Right kidney (tissue), 1 donor: ENCODE results near the gene SMARCB1.

ENCODE experiments used
- DNase-seq: peaks from one replicate; pipeline ENCODE4 v3.0.0-alpha.2; 2016

Gene SMARCB1

GRCh38 chr22:23831261-23831660, 44.5 kb downstream of the SMARCB1 start:
- no peak for DNase-seq

GRCh38 chr22:23831781-23832180, 45.0 kb downstream of the SMARCB1 start:
- no peak for DNase-seq

- DNase-seq = no peak
Measured at GRCh38 chr22:23832226-23833016, 45.7 kb downstream of the SMARCB1 start.

GRCh38 chr22:23833017-23833751, 46.4 kb downstream of the SMARCB1 start:
- no peak for DNase-seq

DNA sequence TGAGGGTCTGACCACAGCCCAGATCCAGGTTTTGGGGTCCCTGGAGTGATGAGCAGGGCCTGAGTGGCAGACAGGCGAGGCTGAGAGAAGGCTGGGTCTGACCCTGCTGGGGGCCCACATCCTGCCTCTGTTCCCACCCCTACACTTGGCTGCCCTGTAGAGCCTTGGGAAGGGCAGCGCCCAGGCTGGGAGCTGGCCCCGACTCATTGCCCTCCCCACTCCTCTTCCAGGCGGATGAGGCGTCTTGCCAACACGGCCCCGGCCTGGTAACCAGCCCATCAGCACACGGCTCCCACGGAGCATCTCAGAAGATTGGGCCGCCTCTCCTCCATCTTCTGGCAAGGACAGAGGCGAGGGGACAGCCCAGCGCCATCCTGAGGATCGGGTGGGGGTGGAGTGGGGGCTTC, 47.1 kb downstream of the SMARCB1 start:
- no peak for DNase-seq

DNA sequence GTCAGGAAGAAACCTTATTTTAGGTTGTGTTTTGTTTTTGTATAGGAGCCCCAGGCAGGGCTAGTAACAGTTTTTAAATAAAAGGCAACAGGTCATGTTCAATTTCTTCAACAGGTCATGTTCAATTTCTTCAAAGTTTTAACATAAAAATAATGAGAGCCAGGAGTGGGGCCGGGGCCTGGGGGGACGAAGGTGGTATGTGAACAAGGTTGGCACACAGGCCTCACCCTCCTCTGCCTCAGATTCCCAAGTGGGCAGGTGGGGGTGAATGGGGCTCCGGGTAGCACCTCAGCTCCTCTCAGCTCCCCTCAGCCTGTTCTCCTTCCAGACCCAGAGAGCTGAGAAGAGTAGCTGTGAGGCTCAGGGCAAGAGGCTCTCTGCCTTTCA, 47.6 kb downstream of the SMARCB1 start:
- DNase-seq = no peak

DNA sequence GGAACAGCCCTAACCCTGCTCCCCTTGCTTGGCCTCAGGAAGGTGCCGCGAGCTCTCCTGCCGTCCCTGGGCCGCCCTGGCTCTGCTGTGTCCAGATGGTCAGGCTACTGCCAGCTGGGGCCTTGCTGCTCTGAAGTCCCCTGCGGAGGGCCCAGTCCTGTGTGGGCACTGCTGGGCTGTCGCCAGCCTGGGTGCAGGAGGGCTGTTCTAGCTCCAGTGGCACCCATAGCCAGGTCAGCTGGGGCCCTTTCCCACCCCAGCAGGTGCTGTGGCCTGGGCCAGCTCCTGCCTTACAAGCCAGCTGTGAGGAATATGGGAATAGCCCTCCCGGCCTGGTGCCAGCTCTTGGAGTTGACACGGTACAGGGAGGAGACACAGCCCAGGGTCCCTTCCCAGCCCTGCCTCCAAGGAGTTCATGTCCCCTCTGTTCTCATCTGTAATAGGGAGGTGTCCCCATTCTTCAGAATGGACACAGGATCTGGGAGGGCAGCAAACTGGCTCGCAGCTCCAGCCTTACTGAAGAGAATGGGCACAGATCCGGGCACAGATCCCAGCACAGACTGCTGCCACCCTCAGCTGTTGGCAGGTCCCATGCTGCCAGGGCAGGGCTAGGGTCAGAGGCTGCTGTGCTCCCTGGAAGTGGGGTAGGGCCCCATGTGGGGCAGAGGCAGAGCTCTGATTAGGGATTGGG, 48.2 kb downstream of the SMARCB1 start:
- DNase-seq = no peak

GRCh38 chr22:23835484-23836144, 48.8 kb downstream of the SMARCB1 start:
- no peak for DNase-seq

DNA sequence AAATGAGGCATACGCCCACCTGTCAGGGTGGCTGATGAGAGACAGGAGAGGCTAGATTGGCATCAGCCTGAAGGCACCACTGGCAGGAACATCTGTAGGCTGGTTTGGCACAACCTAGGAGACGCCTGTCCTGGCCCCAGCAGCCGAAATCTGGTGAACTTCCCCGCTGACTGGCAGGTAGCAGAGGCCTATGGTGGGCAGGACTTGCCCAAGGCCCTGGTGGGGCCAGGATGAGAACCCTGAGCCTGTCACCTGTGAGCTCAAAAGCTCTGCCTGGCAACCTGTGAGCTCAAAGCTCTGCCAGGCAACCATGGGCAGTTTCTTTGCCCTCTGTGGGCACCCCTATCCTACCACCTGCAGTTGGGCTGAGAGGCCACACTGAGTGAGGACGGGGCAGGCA, 49.5 kb downstream of the SMARCB1 start:
- no peak for DNase-seq

DNA sequence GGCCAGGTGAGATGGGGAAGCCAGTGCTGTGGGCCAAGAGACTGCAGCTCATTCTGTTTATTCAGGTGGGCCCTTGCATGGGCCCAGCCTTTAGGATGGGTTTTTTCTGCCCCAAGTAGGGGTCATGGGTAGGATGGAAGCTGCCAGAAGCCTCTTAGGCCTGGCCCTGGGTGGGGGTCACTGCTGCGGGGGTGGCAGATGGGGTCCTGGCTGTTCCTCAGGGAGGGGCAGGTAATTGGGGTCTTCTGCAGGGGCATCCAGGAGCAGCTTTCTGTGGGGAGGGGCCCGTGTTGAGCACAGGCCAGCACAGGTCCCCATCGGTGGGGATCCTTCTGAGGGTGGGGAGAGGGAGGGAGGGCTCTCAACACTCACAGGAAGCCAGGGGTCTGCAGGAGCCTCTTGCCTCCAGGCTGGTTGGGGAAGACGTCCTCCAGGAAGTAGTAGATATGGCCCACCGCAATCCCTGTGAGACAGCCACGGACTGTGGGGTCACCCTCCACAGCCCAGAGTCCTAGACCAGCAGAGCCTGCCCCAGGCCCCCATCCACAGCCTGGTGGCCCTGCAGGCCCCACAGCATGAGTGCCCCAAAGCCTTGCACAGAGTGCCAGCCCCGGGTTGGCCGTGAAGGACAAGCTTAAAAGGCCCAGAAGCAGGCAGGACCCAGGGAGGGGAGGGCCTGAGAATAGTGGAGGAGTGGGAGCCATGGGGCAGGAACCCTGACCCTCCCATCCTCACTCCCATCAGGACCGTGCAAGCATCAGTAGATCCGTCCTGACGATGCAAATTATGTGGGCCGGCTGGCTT, 50.1 kb downstream of the SMARCB1 start:
- no peak for DNase-seq

DNA sequence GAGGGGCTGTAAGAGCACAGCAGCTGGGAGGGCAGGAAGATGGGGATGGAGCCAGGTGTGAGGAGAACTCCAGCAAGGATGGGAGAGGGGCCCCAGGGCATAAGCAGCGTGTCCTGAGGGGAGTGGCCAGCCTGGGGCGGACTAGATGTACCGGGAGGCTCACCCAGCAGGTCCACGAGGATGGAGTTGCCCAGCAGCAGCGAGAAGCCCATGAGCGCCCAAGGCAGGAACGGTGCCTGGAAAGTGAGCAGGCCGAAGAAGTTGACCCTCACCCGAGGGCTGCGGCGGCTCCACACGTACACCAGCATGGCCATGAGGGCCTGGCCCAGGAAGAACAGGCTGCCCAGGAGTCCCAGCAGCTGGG, 50.7 kb downstream of the SMARCB1 start:
- DNase-seq = no peak

DNA sequence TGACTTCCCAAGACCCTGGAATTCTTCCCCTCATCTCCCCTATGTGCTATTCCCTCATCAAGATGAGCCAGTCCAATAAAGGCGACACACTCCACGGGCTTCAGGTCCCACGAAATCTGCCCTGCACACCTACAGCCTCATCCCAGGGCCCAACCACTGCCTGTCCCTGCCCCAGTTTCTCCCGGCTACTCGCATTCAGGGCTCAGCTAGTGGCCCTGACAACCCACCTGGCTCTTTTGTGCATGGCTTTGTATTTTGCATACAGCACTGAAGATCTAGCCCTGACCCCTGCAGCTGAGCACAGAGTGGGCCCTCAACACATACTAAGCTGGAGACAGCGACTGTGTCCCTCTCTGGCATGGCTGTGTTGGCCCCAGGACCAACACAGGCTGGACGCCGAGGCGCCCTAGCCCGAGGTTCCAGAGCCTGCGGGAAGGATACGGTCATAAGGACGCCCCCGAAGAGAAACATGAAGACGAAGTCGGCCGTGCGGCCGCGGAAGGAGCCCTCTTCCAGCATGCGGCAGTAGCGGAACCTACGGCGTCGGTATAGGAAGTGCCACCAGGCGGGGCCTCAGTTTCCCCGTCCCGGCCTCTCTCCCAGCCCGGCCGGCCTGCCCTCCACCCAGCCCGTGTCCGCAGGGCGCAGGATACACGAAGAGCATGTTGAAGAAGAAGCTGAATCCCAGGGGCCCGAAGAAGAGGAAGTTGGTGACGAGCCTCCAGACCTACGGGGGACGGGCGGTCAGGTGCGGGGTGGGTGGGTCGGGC, 51.3 kb downstream of the SMARCB1 start:
- no peak for DNase-seq

- DNase-seq = peak; percentile 94
Measured at GRCh38 chr22:23838681-23839468, 52.1 kb downstream of the SMARCB1 start, which contains the start of gene DERL3. TSS of gene DERL3 (minus strand) at chr22:23839006. CDS start at chr22:23838987, 19 bp downstream.

GRCh38 chr22:23840026-23840425, 53.3 kb downstream of the SMARCB1 start:
- no peak for DNase-seq

DNA sequence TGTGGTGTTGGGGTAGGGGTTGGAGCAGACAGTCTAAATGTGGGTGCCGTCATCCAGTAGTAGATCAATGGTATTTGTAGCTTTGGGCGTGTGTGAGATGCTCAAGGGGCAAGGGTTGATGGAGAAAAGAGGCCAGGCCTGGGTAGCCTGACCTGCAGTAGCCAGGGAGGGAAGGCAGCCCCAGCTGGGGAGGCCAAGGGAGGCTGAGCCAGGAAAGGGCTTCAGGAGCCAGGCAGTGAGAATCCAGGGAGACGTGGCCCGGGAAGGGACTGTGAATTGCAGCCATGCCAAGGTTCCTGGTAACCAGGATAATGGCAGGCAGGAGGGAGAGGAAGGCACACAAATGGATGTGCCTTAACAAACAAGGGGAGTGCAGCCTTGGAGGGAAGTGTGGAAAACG, 54.5 kb downstream of the SMARCB1 start:
- no peak for DNase-seq

DNA sequence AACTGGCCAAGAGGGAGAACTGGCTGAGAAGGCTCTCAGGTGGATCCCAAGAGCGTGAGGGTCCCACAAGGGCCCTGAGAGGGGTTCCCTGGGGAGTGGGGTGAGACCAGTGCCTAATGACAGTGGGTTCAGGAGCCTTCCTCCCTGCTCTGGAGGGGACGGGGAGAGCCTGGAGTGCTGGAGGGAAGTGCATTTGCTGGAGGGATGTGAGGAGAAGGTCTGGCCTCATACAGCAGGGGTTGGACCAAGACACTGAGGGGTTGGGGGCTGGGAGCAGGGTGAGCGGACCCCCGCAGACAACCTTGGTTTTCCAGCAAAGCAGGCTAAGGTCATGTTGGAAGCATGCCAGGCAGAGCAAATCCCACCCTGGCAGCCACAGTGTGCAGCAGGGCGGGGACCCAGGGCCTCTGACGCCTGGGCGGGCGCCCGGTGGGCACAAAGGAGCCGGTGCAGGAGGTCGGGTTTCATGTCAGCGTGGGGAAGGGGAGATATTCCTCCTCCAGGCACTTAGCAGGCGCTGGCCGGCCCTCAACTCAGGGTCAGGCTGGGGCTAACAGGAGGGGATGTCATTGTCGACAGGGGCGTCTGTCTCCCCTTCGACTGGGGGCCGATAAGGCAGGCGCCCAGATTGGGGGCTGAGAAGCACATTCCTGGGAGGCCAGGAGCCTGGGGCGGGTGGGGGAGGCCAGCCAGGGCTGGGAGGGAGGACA, 55.1 kb downstream of the SMARCB1 start:
- DNase-seq = peak; percentile 66

GRCh38 chr22:23842599-23842998, 55.8 kb downstream of the SMARCB1 start:
- DNase-seq = no peak

GRCh38 chr22:23844739-23845202, 58.0 kb downstream of the SMARCB1 start:
- no peak for DNase-seq
